Measurements from ENCODE around the gene PDE4D.

PDE4D gene
- long read RNA-seq, partial matches to known transcripts = 1 of 10 reads
- long read RNA-seq, other reads (novel, unspliced or antisense) = 6 of 10 reads

- peak; percentile 17 to 52 for DNase-seq (ENCODE audit: low read depth in 1 of 2, low spot score in 1 of 2)
- Histone ChIP-seq H3K27me3 (ENCODE audit: insufficient read depth, poor library complexity, severe bottlenecking) (no peaks in the 10 kb centered on the region), H3K4me3 (replicated peaks; ENCODE audit: insufficient read depth, low read length) (peak within 1 kb of the TSS; percentile 26; the same call in 1 of the 2 replicates), H3K27ac (replicated peaks) (no peak within 1 kb of the TSS)
- TF ChIP-seq CTCF (IDR thresholded peaks at IDR 0.05; ENCODE audit: insufficient read depth, low read length) (no peak), GABPA (IDR thresholded peaks at IDR 0.05; ENCODE audit: low read depth) (no peak), SPI1 (IDR thresholded peaks at IDR 0.05; ENCODE audit: borderline replicate concordance, low read depth) (no peak), REST (IDR thresholded peaks at IDR 0.05; ENCODE audit: insufficient replicate concordance, low read depth) (peak; percentile 93)
These were observed at the start of gene PDE4D for GRCh38 chr5:59893429-59894227. PDE4D (minus strand) TSS chr5:59893726.

GRCh38 chr5:59937633-59938032, 44.1 kb upstream of the PDE4D start:
- no peak overlapping the region for H3K27ac ChIP-seq (replicated peaks)
- no peak for DNase-seq (ENCODE audit: low read depth in 1 of 2, low spot score in 1 of 2)
- no peak overlapping the region for H3K4me3 ChIP-seq (replicated peaks; ENCODE audit: insufficient read depth, low read length)
- no peaks in the 10 kb centered on the region for H3K27me3 ChIP-seq (ENCODE audit: insufficient read depth, poor library complexity, severe bottlenecking)
- no peak for TF ChIP-seq POLR2AphosphoS5 (IDR thresholded peaks at IDR 0.05; ENCODE audit: low read depth)
- no peak for TF ChIP-seq REST (IDR thresholded peaks at IDR 0.05; ENCODE audit: insufficient replicate concordance, low read depth)
- no peak for TF ChIP-seq CTCF (IDR thresholded peaks at IDR 0.05; ENCODE audit: insufficient read depth, low read length)
- no peak for TF ChIP-seq SPI1 (IDR thresholded peaks at IDR 0.05; ENCODE audit: borderline replicate concordance, low read depth)
- no peak for TF ChIP-seq GABPA (IDR thresholded peaks at IDR 0.05; ENCODE audit: low read depth)

- Histone ChIP-seq H3K4me3 (replicated peaks; ENCODE audit: insufficient read depth, low read length) (no peak overlapping the region), H3K27ac (replicated peaks) (no peak overlapping the region), H3K27me3 (ENCODE audit: insufficient read depth, poor library complexity, severe bottlenecking) (no peaks in the 10 kb centered on the region)
- no peak for DNase-seq (ENCODE audit: low read depth in 1 of 2, low spot score in 1 of 2)
- no peak for TF ChIP-seq GABPA (IDR thresholded peaks at IDR 0.05; ENCODE audit: low read depth)
- TF ChIP-seq SPI1 (IDR thresholded peaks at IDR 0.05; ENCODE audit: borderline replicate concordance, low read depth) = no peak
- no peak for TF ChIP-seq REST (IDR thresholded peaks at IDR 0.05; ENCODE audit: insufficient replicate concordance, low read depth)
- TF ChIP-seq CTCF (IDR thresholded peaks at IDR 0.05; ENCODE audit: insufficient read depth, low read length) = no peak
These were observed 29.9 kb upstream of the PDE4D start for GRCh38 chr5:59923465-59923864.
